ENCODE results near the gene EIF4ENIF1.

Gene EIF4ENIF1

GRCh38 chr22:31501738-31502137, 12.1 kb upstream of the EIF4ENIF1 start:
- Histone ChIP-seq H3K4me1 (ENCODE audit: insufficient read depth, poor library complexity, severe bottlenecking) (peaks cover 6% of the 10 kb centered on the region), H3K27ac (ENCODE audit: poor library complexity, severe bottlenecking) (no peak overlapping the region), H3K4me3 (ENCODE audit: severe bottlenecking) (no peak overlapping the region), H3K36me3 (ENCODE audit: low read depth) (0 out of 2 replicates have a peak, but pooled peaks cover 7% of the 10 kb centered on the region), H3K9me3 (ENCODE audit: severe bottlenecking) (no peaks in the 10 kb centered on the region), H3K27me3 (ENCODE audit: insufficient read depth, poor library complexity, severe bottlenecking) (no peaks in the 10 kb centered on the region)
- DNase-seq (ENCODE audit: low spot score), result no peak
- ATAC-seq (ENCODE audit: low read depth), result no peak
- TF ChIP-seq CTCF (IDR thresholded peaks at IDR 0.05; ENCODE audit: poor library complexity, severe bottlenecking), result no peak

GRCh38 chr22:31497148-31497938, 7.7 kb upstream of the EIF4ENIF1 start:
- TF ChIP-seq CTCF (IDR thresholded peaks at IDR 0.05; ENCODE audit: poor library complexity, severe bottlenecking), result no peak
- no peaks in the 10 kb centered on the region for H3K4me1 ChIP-seq (ENCODE audit: insufficient read depth, poor library complexity, severe bottlenecking)
- no peak for DNase-seq (ENCODE audit: low spot score)

GRCh38 chr22:31496735-31497146, 7.1 kb upstream of the EIF4ENIF1 start:
- peak; percentile 36; the same call in 2 of the 3 replicates for ATAC-seq (ENCODE audit: low read depth)
- H3K4me3 ChIP-seq (ENCODE audit: severe bottlenecking), result peak overlapping the region; percentile 54
- peak overlapping the region; percentile 54 for H3K27ac ChIP-seq (ENCODE audit: poor library complexity, severe bottlenecking)
- H3K4me1 ChIP-seq (ENCODE audit: insufficient read depth, poor library complexity, severe bottlenecking), result no peaks in the 10 kb centered on the region
- TF ChIP-seq CTCF (IDR thresholded peaks at IDR 0.05; ENCODE audit: poor library complexity, severe bottlenecking), result no peak
- H3K27me3 ChIP-seq (ENCODE audit: insufficient read depth, poor library complexity, severe bottlenecking), result no peaks in the 10 kb centered on the region
- H3K36me3 ChIP-seq (ENCODE audit: low read depth), result 0 out of 2 replicates have a peak, but pooled peaks cover 7% of the 10 kb centered on the region
- no peaks in the 10 kb centered on the region for H3K9me3 ChIP-seq (ENCODE audit: severe bottlenecking)
- DNase-seq (ENCODE audit: low spot score), result no peak

More at GRCh38 chr22:31497148-31497938, 7.7 kb upstream of the EIF4ENIF1 start:
- H3K27ac ChIP-seq (ENCODE audit: poor library complexity, severe bottlenecking), result peak overlapping the region; percentile 54
- 0 out of 2 replicates have a peak, but pooled peaks cover 7% of the 10 kb centered on the region for H3K36me3 ChIP-seq (ENCODE audit: low read depth)
- no peaks in the 10 kb centered on the region for H3K27me3 ChIP-seq (ENCODE audit: insufficient read depth, poor library complexity, severe bottlenecking)
- H3K4me3 ChIP-seq (ENCODE audit: severe bottlenecking), result peak overlapping the region; percentile 54
- ATAC-seq (ENCODE audit: low read depth), result no peak
- H3K9me3 ChIP-seq (ENCODE audit: severe bottlenecking), result no peaks in the 10 kb centered on the region

GRCh38 chr22:31496007-31496734, 6.5 kb upstream of the EIF4ENIF1 start, which contains the start of gene SFI1:
Gene SFI1, plus strand, starts transcription at chr22:31496536. Its CDS starts 11,749 bp downstream, at chr22:31508285.
- peak; percentile 95 for ATAC-seq (ENCODE audit: low read depth)
- Histone ChIP-seq H3K36me3 (ENCODE audit: low read depth) (0 out of 2 replicates have a peak, but pooled peaks cover 7% of the 10 kb centered on the region), H3K27me3 (ENCODE audit: insufficient read depth, poor library complexity, severe bottlenecking) (no peaks in the 10 kb centered on the region), H3K4me1 (ENCODE audit: insufficient read depth, poor library complexity, severe bottlenecking) (no peaks in the 10 kb centered on the region), H3K4me3 (ENCODE audit: severe bottlenecking) (peak within 1 kb of the TSS; percentile 54), H3K9me3 (ENCODE audit: severe bottlenecking) (no peaks in the 10 kb centered on the region), H3K27ac (ENCODE audit: poor library complexity, severe bottlenecking) (peak within 1 kb of the TSS; percentile 54)
- peak; percentile 43 for TF ChIP-seq CTCF (IDR thresholded peaks at IDR 0.05; ENCODE audit: poor library complexity, severe bottlenecking)
- DNase-seq (ENCODE audit: low spot score), result peak; percentile 89

Data from RWPE2 (cell line).